BE2C (cell line): ENCODE data around the gene KLHL2.
"Not testable (repeated sequence)": the region's sequence is repeated elsewhere in the genome, so short reads cannot be mapped to it uniquely, and the experiment has no call there.

Source experiments
- DNase-seq: peaks from one replicate; pipeline ENCODE4 v3.0.0-alpha.2; 2020
- H3K27me3 ChIP-seq: fragments of 250-450 bp; sonication (Bioruptor Pico); 2 replicates; pipeline ENCODE4 v1.5.1; 2020; ENCODE audit warnings: mild to moderate bottlenecking
- H3K36me3 ChIP-seq: fragments of 250-450 bp; sonication (Bioruptor Pico); 2 replicates; pipeline ENCODE4 v1.5.1; 2020; ENCODE audit warnings: mild to moderate bottlenecking
- H3K4me1 ChIP-seq: fragments of 250-450 bp; sonication (Bioruptor Pico); 2 replicates; pipeline ENCODE4 v1.5.1; 2020
- H3K4me3 ChIP-seq: 2 replicates; pipeline ENCODE4 v1.5.1; 2011; ENCODE audit warnings: low read depth, low read length
- H3K9me3 ChIP-seq: fragments of 250-450 bp; sonication (Bioruptor Pico); 2 replicates; pipeline ENCODE4 v1.5.1; 2020
- TF ChIP-seq, protein P1 (sequence below): IDR thresholded peaks from 2 replicates; pipeline ENCODE4 v1.5.1; 2012; ENCODE audit warnings: mild to moderate bottlenecking, low read depth, low read length

The KLHL2 gene

GRCh38 chr4:165217325-165217724 lies 10.0 kb downstream of the KLHL2 start:
- Histone ChIP-seq H3K36me3 (no peaks in the 10 kb centered on the region), H3K27me3 (no peaks in the 10 kb centered on the region), H3K4me3 (no peak overlapping the region), H3K4me1 (no peaks in the 10 kb centered on the region), H3K9me3 (no peaks in the 10 kb centered on the region)
- TF ChIP-seq, protein P1, sequence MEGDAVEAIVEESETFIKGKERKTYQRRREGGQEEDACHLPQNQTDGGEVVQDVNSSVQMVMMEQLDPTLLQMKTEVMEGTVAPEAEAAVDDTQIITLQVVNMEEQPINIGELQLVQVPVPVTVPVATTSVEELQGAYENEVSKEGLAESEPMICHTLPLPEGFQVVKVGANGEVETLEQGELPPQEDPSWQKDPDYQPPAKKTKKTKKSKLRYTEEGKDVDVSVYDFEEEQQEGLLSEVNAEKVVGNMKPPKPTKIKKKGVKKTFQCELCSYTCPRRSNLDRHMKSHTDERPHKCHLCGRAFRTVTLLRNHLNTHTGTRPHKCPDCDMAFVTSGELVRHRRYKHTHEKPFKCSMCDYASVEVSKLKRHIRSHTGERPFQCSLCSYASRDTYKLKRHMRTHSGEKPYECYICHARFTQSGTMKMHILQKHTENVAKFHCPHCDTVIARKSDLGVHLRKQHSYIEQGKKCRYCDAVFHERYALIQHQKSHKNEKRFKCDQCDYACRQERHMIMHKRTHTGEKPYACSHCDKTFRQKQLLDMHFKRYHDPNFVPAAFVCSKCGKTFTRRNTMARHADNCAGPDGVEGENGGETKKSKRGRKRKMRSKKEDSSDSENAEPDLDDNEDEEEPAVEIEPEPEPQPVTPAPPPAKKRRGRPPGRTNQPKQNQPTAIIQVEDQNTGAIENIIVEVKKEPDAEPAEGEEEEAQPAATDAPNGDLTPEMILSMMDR = no peak
- DNase-seq = no peak

DNA sequence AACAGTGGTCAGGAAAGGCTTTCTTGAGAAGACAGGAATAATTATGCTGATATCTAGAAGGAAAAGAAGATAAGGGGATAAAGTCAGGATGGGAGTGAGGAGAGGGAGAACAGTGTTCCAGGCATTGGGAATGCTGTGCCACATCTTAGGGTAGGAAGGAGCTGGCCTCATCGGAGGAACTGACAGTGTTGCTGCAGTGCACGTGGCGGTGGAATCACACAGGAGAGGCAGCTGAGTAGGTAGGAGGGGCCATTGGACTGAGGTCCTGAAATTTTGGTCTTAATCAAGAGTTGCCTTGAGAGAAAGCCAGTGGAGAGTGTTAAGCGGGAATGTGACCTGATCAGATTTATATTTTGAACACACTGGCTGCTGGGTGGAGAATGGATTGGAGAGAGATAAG lies 13.9 kb downstream of the KLHL2 start:
- not testable (repeated sequence) for H3K4me3 ChIP-seq, DNase-seq, H3K4me1 ChIP-seq, H3K9me3 ChIP-seq, H3K27me3 ChIP-seq, H3K36me3 ChIP-seq

GRCh38 chr4:165221993-165222650 lies 14.8 kb downstream of the KLHL2 start:
- not testable (repeated sequence) for H3K27me3 ChIP-seq, H3K4me1 ChIP-seq, H3K4me3 ChIP-seq, H3K9me3 ChIP-seq, H3K36me3 ChIP-seq, DNase-seq

- H3K9me3 ChIP-seq = no peaks in the 10 kb centered on the region
- DNase-seq = no peak
- H3K27me3 ChIP-seq = no peaks in the 10 kb centered on the region
- H3K4me3 ChIP-seq = no peak overlapping the region
- no peaks in the 10 kb centered on the region for H3K4me1 ChIP-seq
- H3K36me3 ChIP-seq = no peaks in the 10 kb centered on the region
- TF ChIP-seq, protein P1 = no peak
Measured at GRCh38 chr4:165222651-165222994, 15.3 kb downstream of the KLHL2 start.

DNA sequence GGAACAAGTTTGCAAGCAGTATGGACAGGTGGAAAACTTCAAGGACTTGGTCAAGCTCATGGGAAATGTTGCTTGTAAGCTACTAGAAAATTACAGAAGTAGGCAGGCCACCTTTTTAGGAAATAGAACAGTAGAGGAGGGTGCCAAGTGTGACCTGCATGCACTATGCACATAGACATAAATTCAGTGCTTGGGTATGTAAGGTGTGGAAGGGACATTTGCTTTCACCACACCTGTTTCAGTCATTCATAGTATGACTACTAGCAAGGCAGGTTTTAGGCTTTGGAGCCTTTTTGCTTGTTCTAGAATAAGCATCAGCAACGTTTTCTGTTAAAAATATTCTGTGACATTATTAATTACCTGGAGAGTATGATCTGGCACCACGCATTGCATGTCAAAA lies 20.0 kb downstream of the KLHL2 start:
- DNase-seq, H3K4me1 ChIP-seq, H3K36me3 ChIP-seq: not testable (repeated sequence)

GRCh38 chr4:165229490-165230200 lies 22.3 kb downstream of the KLHL2 start:
- DNase-seq, H3K9me3 ChIP-seq, H3K4me3 ChIP-seq, H3K4me1 ChIP-seq, H3K36me3 ChIP-seq, H3K27me3 ChIP-seq: not testable (repeated sequence)

More for the DNA sequence above, 20.0 kb downstream of the KLHL2 start:
- H3K9me3 ChIP-seq, H3K4me3 ChIP-seq, H3K27me3 ChIP-seq: not testable (repeated sequence)

DNA sequence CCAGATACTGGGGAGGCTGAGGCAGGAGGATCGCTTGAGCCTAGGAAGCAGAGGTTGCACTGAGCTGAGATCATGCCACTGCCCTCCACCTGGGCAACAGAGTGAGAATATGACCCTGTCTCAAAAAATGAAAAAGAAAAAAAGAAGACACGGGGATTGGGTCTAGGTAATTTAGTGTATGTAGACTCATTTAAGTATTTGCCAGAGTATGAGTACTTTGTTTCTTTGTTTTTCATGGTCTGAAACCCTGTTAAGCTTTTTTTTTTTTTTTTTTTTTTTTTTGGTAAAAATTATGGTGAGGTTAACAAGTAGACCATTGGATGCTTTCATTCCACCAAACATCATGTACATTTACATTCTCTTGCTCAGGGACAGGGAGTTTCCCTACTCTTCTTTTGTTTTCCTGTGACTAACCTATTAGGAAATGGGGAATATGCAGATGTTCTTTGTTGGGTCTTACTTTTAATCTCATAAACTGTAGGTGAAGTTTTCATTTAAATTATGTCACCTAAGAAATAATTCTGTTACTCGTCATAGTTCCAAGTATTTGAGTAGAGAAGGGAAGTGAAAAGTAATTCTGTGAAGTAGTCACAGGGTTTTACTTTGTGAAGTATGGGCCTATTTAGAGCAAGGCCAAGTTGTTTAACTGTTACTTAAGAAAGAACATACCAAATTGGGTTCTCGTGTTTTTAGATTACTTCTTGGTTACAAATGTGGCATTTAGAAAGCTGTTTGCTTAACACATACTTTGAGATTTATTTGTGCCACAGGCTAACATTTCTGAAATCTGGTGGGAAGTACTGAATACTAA lies 25.5 kb downstream of the KLHL2 start:
- not testable (repeated sequence) for DNase-seq, H3K9me3 ChIP-seq, H3K36me3 ChIP-seq, H3K27me3 ChIP-seq, H3K4me3 ChIP-seq, H3K4me1 ChIP-seq

GRCh38 chr4:165234766-165235165 lies 27.4 kb downstream of the KLHL2 start:
- Histone ChIP-seq H3K36me3 (no peaks in the 10 kb centered on the region), H3K9me3 (no peaks in the 10 kb centered on the region), H3K4me3 (no peak overlapping the region), H3K4me1 (no peaks in the 10 kb centered on the region), H3K27me3 (no peaks in the 10 kb centered on the region)
- TF ChIP-seq, protein P1 = no peak
- no peak for DNase-seq

DNA sequence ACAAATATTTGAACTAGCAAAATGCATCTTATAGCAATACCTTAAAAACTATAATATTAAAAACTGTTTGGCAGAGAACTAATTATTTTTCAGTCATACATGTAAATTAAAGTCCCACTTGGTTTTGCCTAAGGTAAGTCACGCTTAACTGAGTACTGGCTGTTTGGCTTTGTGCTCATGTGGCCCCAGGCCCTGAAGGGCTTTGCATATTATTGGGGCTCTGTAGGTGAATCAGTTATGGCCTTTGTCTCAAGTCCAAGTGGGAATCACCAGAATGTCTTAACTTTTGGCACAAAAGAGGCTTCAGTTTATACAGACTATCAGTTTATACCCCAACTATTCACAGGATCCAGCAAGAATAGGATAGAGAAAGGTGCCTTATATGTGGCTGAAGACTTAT lies 29.5 kb downstream of the KLHL2 start:
- not testable (repeated sequence) for H3K4me1 ChIP-seq, H3K4me3 ChIP-seq, H3K36me3 ChIP-seq, DNase-seq, H3K27me3 ChIP-seq, H3K9me3 ChIP-seq

DNA sequence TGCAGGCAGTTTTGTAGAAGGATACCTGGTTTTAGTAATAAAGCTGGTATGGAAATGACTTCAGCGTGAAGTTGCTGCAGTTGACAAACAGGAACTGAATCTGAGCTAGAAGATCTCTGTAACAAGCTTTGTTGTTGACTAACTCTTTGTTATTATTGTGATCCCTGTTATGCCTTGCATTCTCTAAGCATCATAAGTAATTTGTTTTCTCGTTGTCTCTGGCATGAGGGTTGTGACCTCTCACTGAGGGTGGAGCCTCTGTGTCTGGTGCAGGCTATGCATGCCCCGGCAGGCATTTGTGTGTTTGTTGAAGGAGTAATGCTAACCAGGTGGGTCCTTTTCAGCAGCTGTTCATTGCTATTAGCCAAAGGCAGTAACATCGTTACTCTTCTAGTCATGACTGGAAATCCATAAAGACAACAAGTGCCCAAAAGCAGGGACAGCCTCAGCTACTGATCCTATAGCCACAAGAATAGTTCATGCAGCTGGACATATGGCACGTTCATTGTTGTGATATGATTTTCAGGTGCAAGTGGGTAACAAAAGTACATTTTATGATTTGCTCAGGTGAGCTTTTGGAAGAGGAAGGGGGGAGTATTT lies 30.8 kb downstream of the KLHL2 start:
- not testable (repeated sequence) for H3K4me1 ChIP-seq, H3K27me3 ChIP-seq, H3K4me3 ChIP-seq, H3K36me3 ChIP-seq, DNase-seq, H3K9me3 ChIP-seq

DNA sequence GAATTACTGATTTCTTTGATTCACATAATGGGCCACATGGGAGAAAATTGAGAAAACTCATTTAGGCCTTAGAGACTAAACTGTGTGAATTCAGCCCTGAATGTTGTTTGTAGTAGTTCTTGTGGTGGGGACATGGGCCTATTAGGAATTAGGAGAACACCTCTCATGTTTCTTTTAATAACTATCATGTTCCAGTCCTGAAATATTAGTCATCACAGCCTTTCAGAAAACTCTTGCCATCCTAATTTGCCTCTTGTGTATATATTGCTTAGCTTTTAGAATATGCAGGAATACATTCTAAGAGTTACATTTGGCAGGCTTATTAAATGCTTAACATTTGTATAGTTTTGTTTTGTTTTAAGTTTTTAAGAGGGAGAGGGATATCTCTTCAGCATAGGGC lies 33.4 kb downstream of the KLHL2 start:
- H3K9me3 ChIP-seq, H3K27me3 ChIP-seq, H3K36me3 ChIP-seq, H3K4me1 ChIP-seq, DNase-seq, H3K4me3 ChIP-seq: not testable (repeated sequence)

GRCh38 chr4:165244148-165244547 lies 36.8 kb downstream of the KLHL2 start:
- not testable (repeated sequence) for H3K4me1 ChIP-seq, H3K9me3 ChIP-seq, H3K36me3 ChIP-seq, H3K27me3 ChIP-seq, H3K4me3 ChIP-seq, DNase-seq
